ENCODE measurements around the gene SRCIN1. TPM values are rescaled to one million over a fixed set of nuclear protein-coding genes. Genes with fewer than 3 reads are reported as not detected.
"Not testable (repeated sequence)": the region's sequence is repeated elsewhere in the genome, so short reads cannot be mapped to it uniquely, and the experiment has no call there.

Gene SRCIN1
- total and polyA plus RNA-seq, 4 donors, result 0.38 to 0.99 (median 0.63) TPM

GRCh38 chr17:38534498-38534885 is 71.3 kb downstream of the SRCIN1 start:
- ATAC-seq (ENCODE audit: low FRiP score), result no peak

DNA sequence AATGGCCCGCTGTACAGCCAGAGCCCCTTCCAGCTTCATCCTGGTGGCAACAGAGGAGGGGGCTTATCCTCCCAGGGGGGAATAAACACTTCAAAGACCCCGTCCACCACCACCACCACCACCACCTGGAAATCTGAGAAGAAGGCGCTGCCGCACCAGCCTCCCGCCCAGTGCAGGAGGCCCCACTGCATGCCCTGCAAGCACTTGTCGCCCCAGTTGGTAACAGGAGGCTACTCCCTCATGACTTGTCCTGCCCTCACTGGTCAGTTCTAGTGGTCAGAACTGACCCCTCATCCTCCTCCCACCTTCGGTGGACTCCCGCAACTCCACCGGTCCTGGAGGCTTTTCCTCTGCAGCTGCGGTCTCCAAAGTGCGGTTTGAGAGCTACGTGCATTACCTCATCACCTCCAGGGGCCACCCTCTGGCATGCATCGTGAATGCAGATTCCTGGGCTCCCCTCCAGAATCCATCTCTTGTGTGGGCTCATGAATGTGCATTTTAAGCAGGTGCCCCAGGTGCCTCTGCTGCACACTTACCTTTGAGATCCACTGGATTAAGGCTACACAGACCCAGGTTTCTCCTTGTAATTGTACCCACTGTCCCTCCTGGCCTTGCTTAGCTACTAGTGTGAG is 71.8 kb downstream of the SRCIN1 start:
- Histone ChIP-seq H3K36me3 (ENCODE audit: control insufficient read depth in 1 of 2, insufficient read depth in 2 of 2, low read length in 1 of 2) (no peaks in the 10 kb centered on the region), H3K4me1 (ENCODE audit: control insufficient read depth in 1 of 2, insufficient read depth in 2 of 2, low read length in 2 of 2) (no peaks in the 10 kb centered on the region), H3K4me3 (ENCODE audit: low read length in 2 of 2) (no peak overlapping the region), H3K9me3 (ENCODE audit: control insufficient read depth, low read length) (no peaks in the 10 kb centered on the region), H3K27me3 (ENCODE audit: control insufficient read depth in 1 of 2, insufficient read depth in 2 of 2, low read length in 1 of 2) (no peaks in the 10 kb centered on the region), H3K27ac (ENCODE audit: low read depth in 1 of 2, low read length in 2 of 2) (no peak overlapping the region)
- no peak for DNase-seq
- ATAC-seq (ENCODE audit: low FRiP score), result no peak
- WGBS, 2 donors, result 69% methylated on average over 12 to 13 of the region's 13 CpGs
- intact Hi-C loops (cut with DNase I), result no loop called here

More at GRCh38 chr17:38534498-38534885, 71.3 kb downstream of the SRCIN1 start:
- WGBS, 2 donors, result 62 to 64% methylated on average over 7 of the region's 7 CpGs
- Histone ChIP-seq H3K4me1 (ENCODE audit: control insufficient read depth in 1 of 2, insufficient read depth in 2 of 2, low read length in 2 of 2) (no peaks in the 10 kb centered on the region), H3K36me3 (ENCODE audit: control insufficient read depth in 1 of 2, insufficient read depth in 2 of 2, low read length in 1 of 2) (no peaks in the 10 kb centered on the region), H3K9me3 (ENCODE audit: control insufficient read depth, low read length) (no peaks in the 10 kb centered on the region), H3K27me3 (ENCODE audit: control insufficient read depth in 1 of 2, insufficient read depth in 2 of 2, low read length in 1 of 2) (no peaks in the 10 kb centered on the region), H3K4me3 (ENCODE audit: low read length in 2 of 2) (no peak overlapping the region), H3K27ac (ENCODE audit: low read depth in 1 of 2, low read length in 2 of 2) (no peak overlapping the region)
- no peak for DNase-seq
- intact Hi-C loops (cut with DNase I), result no loop called here

- H3K27me3 ChIP-seq (ENCODE audit: control insufficient read depth in 1 of 2, insufficient read depth in 2 of 2, low read length in 1 of 2), result no peaks in the 10 kb centered on the region
- no peaks in the 10 kb centered on the region for H3K4me1 ChIP-seq (ENCODE audit: control insufficient read depth in 1 of 2, insufficient read depth in 2 of 2, low read length in 2 of 2)
- no peak overlapping the region for H3K4me3 ChIP-seq (ENCODE audit: low read length in 2 of 2)
- no peak for ATAC-seq (ENCODE audit: low FRiP score)
- H3K9me3 ChIP-seq (ENCODE audit: control insufficient read depth, low read length), result no peaks in the 10 kb centered on the region
- 65 to 72% methylated on average over 9 of the region's 9 CpGs for WGBS, 2 donors
- no peak for DNase-seq
- no peaks in the 10 kb centered on the region for H3K36me3 ChIP-seq (ENCODE audit: control insufficient read depth in 1 of 2, insufficient read depth in 2 of 2, low read length in 1 of 2)
- intact Hi-C loops (cut with DNase I), result no loop called here
- no peak overlapping the region for H3K27ac ChIP-seq (ENCODE audit: low read depth in 1 of 2, low read length in 2 of 2)
These were observed 72.5 kb downstream of the SRCIN1 start for GRCh38 chr17:38533241-38533640.

DNA sequence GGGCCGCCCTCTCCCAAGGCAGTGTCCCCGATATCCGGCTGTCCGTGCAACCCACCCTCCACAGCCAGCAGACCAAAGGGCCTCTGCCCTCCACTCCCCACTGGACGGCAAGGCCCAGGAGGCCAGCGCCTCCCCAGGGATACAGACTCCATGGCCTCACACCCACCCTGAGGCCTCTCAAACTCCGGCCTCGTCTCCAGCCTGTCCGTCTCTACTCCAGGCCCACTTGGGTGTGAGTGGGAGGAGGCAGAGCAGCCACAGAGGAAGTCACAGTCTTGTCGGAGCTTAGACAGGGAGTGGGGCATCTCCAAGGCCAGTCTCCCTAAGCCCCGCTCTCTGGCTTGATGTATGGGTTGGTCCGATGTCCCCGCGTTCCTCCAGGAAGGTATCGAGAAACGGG is 73.3 kb downstream of the SRCIN1 start:
- intact Hi-C loops (cut with DNase I), result no loop called here
- ATAC-seq (ENCODE audit: low FRiP score), result no peak

GRCh38 chr17:38531761-38532160 is 74.0 kb downstream of the SRCIN1 start:
- ATAC-seq (ENCODE audit: low FRiP score); intact Hi-C loops (cut with DNase I); H3K36me3 ChIP-seq (ENCODE audit: control insufficient read depth in 1 of 2, insufficient read depth in 2 of 2, low read length in 1 of 2); H3K4me1 ChIP-seq (ENCODE audit: control insufficient read depth in 1 of 2, insufficient read depth in 2 of 2, low read length in 2 of 2); H3K27ac ChIP-seq (ENCODE audit: low read depth in 1 of 2, low read length in 2 of 2); H3K4me3 ChIP-seq (ENCODE audit: low read length in 2 of 2); DNase-seq; H3K9me3 ChIP-seq (ENCODE audit: control insufficient read depth, low read length); H3K27me3 ChIP-seq (ENCODE audit: control insufficient read depth in 1 of 2, insufficient read depth in 2 of 2, low read length in 1 of 2): not testable (repeated sequence)
- WGBS, 2 donors, result 68 to 78% methylated on average over 10 to 11 of the region's 11 CpGs

More for the DNA sequence above, 73.3 kb downstream of the SRCIN1 start:
- 85 to 88% methylated on average over 16 of the region's 16 CpGs for WGBS, 2 donors
- Histone ChIP-seq H3K4me1 (ENCODE audit: control insufficient read depth in 1 of 2, insufficient read depth in 2 of 2, low read length in 2 of 2) (no peaks in the 10 kb centered on the region), H3K4me3 (ENCODE audit: low read length in 2 of 2) (no peak overlapping the region), H3K36me3 (ENCODE audit: control insufficient read depth in 1 of 2, insufficient read depth in 2 of 2, low read length in 1 of 2) (no peaks in the 10 kb centered on the region), H3K27ac (ENCODE audit: low read depth in 1 of 2, low read length in 2 of 2) (no peak overlapping the region), H3K9me3 (ENCODE audit: control insufficient read depth, low read length) (no peaks in the 10 kb centered on the region), H3K27me3 (ENCODE audit: control insufficient read depth in 1 of 2, insufficient read depth in 2 of 2, low read length in 1 of 2) (peaks cover 0 to 2% of the 10 kb centered on the region in 2 donors)
- DNase-seq, result no peak

DNA sequence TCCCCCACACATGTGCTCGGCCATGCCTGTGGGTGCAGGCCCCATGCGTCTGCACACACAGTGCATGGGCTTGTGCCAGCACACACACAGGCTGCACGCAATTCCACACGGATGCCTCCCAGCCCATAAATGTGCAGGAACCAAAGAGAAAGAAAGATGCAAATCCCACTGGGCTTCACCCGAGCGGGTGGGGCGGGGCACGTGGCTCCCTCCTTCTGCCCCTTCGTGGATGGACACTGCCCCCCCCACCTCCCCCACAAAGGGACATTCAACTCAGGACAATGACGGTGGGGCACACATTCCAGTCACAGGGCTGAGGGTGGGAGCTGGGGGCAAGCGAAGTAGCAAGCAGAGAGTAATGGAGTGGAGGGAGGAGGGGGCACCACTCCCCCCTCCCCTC is 74.9 kb downstream of the SRCIN1 start:
- H3K27me3 ChIP-seq (ENCODE audit: control insufficient read depth in 1 of 2, insufficient read depth in 2 of 2, low read length in 1 of 2); intact Hi-C loops (cut with DNase I): not testable (repeated sequence)
- WGBS, 2 donors, result 32 to 36% methylated on average over 10 to 11 of the region's 11 CpGs

GRCh38 chr17:38528141-38528540 is 77.6 kb downstream of the SRCIN1 start:
- WGBS, 2 donors, result 26% methylated on average over 10 of the region's 10 CpGs
- ATAC-seq (ENCODE audit: low FRiP score); H3K36me3 ChIP-seq (ENCODE audit: control insufficient read depth in 1 of 2, insufficient read depth in 2 of 2, low read length in 1 of 2); H3K9me3 ChIP-seq (ENCODE audit: control insufficient read depth, low read length); H3K4me1 ChIP-seq (ENCODE audit: control insufficient read depth in 1 of 2, insufficient read depth in 2 of 2, low read length in 2 of 2); intact Hi-C loops (cut with DNase I); H3K27ac ChIP-seq (ENCODE audit: low read depth in 1 of 2, low read length in 2 of 2); H3K4me3 ChIP-seq (ENCODE audit: low read length in 2 of 2); H3K27me3 ChIP-seq (ENCODE audit: control insufficient read depth in 1 of 2, insufficient read depth in 2 of 2, low read length in 1 of 2): not testable (repeated sequence)
- DNase-seq, result peak in 1 of 2 donors; percentile 26

More for the DNA sequence above, 74.9 kb downstream of the SRCIN1 start:
- not testable (repeated sequence) for H3K4me3 ChIP-seq (ENCODE audit: low read length in 2 of 2); H3K4me1 ChIP-seq (ENCODE audit: control insufficient read depth in 1 of 2, insufficient read depth in 2 of 2, low read length in 2 of 2); DNase-seq; H3K36me3 ChIP-seq (ENCODE audit: control insufficient read depth in 1 of 2, insufficient read depth in 2 of 2, low read length in 1 of 2); H3K27ac ChIP-seq (ENCODE audit: low read depth in 1 of 2, low read length in 2 of 2); H3K9me3 ChIP-seq (ENCODE audit: control insufficient read depth, low read length); ATAC-seq (ENCODE audit: low FRiP score)

- ATAC-seq (ENCODE audit: low FRiP score); H3K4me3 ChIP-seq (ENCODE audit: low read length in 2 of 2); intact Hi-C loops (cut with DNase I); H3K9me3 ChIP-seq (ENCODE audit: control insufficient read depth, low read length); H3K4me1 ChIP-seq (ENCODE audit: control insufficient read depth in 1 of 2, insufficient read depth in 2 of 2, low read length in 2 of 2); H3K36me3 ChIP-seq (ENCODE audit: control insufficient read depth in 1 of 2, insufficient read depth in 2 of 2, low read length in 1 of 2); H3K27me3 ChIP-seq (ENCODE audit: control insufficient read depth in 1 of 2, insufficient read depth in 2 of 2, low read length in 1 of 2); H3K27ac ChIP-seq (ENCODE audit: low read depth in 1 of 2, low read length in 2 of 2); DNase-seq: not testable (repeated sequence)
- 69 to 78% methylated on average over 8 of the region's 8 CpGs for WGBS, 2 donors
These were observed 79.2 kb downstream of the SRCIN1 start for GRCh38 chr17:38526526-38526925.

DNA sequence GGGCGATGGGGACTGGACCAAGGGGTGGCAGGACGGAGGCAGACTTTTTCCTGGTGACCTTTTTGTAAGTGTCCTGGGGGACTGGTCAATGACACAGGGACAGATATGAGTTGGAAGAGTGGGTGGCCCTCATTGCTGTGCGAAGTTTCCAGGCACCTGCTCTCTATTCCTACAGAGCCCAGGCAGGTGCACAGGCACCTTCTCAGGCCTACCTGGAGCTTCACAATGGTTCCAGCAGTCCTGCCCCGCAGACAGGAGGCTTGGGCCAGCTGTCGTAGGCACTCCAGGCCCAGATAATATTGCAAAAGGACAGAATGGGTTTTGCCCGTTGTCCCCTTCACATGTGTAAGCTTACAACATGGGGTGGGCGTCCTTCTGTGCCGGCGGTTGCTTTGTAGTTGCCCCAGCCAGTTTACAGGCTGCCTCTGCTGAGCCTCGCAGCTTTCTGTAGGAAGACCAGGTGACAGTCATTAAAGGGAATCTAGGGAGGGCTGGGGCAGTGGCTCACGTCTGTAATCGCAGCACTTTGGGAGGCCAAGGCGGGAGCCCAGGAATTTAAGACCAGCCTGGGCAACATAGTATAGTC is 93.2 kb downstream of the SRCIN1 start:
- H3K27me3 ChIP-seq (ENCODE audit: control insufficient read depth in 1 of 2, insufficient read depth in 2 of 2, low read length in 1 of 2), result no peaks in the 10 kb centered on the region
- no peak for DNase-seq
- WGBS, 2 donors, result 74 to 81% methylated on average over 13 of the region's 13 CpGs
- ATAC-seq (ENCODE audit: low FRiP score), result no peak
- H3K27ac ChIP-seq (ENCODE audit: low read depth in 1 of 2, low read length in 2 of 2), result no peak overlapping the region
- H3K4me1 ChIP-seq (ENCODE audit: control insufficient read depth in 1 of 2, insufficient read depth in 2 of 2, low read length in 2 of 2), result no peaks in the 10 kb centered on the region
- no peak overlapping the region for H3K4me3 ChIP-seq (ENCODE audit: low read length in 2 of 2)
- H3K9me3 ChIP-seq (ENCODE audit: control insufficient read depth, low read length), result no peaks in the 10 kb centered on the region
- no peaks in the 10 kb centered on the region for H3K36me3 ChIP-seq (ENCODE audit: control insufficient read depth in 1 of 2, insufficient read depth in 2 of 2, low read length in 1 of 2)
- intact Hi-C loops (cut with DNase I), result no loop called here

All from aorta (tissue), 5 donors.